SK-N-SH (cell line): ENCODE measurements around the gene STX3.

Experiments used
- GABPA ChIP-seq: IDR thresholded peaks from 2 replicates; pipeline ENCODE4 v1.4.0; 2012; ENCODE audit warnings: low read depth, mild to moderate bottlenecking
- GATA2 ChIP-seq: sonication (generic); formaldehyde crosslinking; IDR thresholded peaks from 2 replicates; pipeline ENCODE4 v1.5.0; 2020; ENCODE audit warnings: mild to moderate bottlenecking, missing genetic modification reagents
- YY1 ChIP-seq: IDR thresholded peaks from 2 replicates; pipeline ENCODE4 v1.4.0; 2012; ENCODE audit warnings: low read depth, mild to moderate bottlenecking
- TF ChIP-seq, protein P1 (sequence below): fragments of 200-600 bp; sonication (generic); IDR thresholded peaks from 2 replicates; pipeline ENCODE4 v1.6.1; 2017; ENCODE audit warnings: antibody characterized with exemption, mild to moderate bottlenecking, moderate library complexity

DNA sequence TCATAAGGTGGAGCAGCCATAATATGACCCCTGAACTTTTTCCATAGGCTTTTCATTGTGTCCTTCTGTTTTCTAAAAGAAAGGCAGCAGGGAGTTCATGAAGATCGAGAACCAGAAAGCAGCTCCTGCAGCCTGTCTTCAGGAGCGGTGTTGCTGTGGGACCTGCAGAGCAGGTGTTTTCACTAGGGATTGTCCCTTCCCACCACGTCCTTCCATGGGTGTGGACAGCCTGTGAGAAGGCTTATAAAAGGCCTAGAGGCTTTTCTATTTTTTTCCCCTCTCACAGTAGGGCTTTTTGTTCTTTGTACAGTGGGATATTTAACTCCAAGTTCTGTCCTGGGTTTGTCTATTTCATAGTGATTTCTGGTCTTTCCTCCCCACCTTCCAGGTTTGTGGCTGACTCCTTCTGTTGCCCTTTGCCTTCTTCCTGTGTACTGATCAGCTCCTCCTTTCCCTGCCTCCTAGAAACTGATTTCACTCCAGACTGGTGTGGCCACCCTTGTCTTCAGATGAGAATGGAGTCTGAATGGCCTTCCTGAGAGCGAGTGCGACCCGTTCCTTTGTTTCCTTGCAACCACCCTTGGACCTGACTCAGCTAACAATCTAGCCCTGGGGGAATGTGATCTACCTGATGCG lies 45.3 kb downstream of the STX3 start:
- TF ChIP-seq GATA2 (CRISPR knock-in tag) (no peak), YY1 (no peak), GABPA (no peak)
- TF ChIP-seq, protein P1, sequence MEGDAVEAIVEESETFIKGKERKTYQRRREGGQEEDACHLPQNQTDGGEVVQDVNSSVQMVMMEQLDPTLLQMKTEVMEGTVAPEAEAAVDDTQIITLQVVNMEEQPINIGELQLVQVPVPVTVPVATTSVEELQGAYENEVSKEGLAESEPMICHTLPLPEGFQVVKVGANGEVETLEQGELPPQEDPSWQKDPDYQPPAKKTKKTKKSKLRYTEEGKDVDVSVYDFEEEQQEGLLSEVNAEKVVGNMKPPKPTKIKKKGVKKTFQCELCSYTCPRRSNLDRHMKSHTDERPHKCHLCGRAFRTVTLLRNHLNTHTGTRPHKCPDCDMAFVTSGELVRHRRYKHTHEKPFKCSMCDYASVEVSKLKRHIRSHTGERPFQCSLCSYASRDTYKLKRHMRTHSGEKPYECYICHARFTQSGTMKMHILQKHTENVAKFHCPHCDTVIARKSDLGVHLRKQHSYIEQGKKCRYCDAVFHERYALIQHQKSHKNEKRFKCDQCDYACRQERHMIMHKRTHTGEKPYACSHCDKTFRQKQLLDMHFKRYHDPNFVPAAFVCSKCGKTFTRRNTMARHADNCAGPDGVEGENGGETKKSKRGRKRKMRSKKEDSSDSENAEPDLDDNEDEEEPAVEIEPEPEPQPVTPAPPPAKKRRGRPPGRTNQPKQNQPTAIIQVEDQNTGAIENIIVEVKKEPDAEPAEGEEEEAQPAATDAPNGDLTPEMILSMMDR: no peak
